ENCODE results near the gene DMD.

DMD gene

DNA sequence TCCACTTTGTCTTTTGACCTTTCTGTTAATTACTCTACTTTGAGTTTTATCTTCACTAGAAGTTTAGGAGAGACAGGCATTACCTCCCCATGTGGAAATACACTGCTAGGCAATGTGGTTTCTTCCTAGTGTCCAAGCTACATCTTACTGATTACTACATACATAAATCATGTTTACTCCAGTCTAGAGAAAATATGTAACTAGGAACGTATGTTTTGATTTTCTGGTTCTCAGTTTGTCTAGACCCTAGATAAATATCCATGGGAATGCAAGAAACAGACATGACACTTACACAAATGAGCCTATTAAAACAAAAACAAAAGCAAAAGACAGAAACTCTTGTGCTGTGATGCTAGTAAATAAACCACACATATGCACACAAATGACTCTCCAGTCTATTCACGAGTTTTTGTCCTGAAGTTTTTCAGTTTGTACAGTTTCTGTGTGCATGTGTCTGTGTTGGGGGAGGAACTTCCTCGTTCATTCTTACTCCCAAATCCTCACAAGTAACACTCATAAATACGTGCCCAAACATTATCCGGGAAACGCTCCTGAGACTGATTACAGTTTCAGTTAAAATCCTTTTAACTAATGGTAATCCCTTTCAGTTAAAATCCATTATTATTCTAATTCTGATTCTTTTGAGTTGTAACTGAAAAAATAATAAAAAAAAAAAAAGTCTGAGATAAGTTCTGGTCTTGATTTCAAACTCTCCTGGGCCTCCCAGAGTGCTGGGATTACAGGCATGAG is 1856.0 kb downstream of the DMD start:
- no peak for DNase-seq (ENCODE audit: low spot score)

DNA sequence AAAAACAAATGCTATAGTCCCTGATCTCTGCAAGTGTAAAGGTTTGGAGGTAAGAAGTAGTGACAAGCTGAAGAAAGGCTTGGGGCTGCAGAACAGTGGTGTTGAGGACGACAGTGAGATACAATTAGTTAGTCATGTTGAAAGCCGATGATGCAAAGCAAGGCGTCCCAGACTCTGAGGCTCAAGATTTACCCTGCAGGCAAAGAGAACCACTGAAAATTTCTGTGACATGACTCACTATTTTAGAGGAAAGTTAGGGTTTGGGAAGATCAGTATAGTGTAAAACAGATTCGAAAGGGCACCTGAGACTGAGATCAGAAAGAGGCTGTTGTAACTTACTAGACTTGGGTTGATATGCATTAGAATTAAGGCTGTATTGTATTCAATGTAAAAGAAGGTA is 1858.3 kb downstream of the DMD start:
- no peak for DNase-seq (ENCODE audit: low spot score)

DNA sequence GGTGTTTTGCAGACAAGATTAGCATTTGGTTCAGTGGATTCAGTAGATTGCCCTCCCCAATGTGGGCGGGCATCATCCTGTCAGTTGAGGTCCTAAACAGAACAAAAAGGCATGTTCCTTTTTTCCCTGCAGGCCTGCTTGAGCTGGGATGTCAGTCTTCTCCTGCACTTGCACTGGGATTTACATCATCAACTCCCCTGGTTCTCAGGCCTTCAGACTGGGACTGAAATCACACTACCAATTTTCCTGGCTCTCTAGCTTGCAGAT is 1860.6 kb downstream of the DMD start:
- DNase-seq (ENCODE audit: low spot score): no peak

DNA sequence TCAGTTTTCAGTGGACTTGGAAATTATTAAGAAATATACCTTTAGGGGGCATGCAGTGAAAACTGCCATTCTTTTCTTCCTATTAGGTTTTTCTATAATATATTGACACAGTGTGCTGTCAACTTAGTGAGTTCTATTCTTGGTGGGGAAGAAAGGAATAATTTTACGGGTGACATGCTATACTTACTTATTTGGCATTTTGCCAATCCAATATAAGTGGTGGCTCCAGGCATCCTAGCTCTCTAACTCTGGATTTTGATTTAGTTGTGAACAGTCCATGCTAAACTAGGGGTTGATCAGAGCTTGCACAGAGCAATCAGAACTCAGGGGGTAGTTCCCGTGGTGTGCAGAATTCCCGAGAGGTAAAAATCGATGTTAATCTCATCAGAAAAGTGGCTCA is 1861.8 kb downstream of the DMD start:
- no peak for DNase-seq (ENCODE audit: low spot score)

DNA sequence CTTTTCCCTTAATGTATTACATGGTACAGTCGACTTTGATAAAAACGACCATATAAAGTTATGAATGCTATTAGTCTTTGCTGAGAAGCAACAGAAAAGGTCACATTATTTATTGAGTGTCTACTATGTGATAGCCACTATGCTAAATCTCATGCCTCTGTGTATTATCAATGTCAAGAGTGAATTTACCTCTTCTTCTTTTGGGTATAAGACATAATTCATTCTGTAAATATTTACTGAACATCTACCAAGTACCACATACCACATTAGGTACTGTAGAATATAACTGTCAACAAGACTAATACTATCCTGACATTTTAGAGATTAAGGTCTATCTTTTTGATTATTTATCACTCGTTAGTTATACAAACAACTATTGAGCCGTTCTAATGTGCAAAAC is 1870.8 kb downstream of the DMD start:
- no peak for DNase-seq (ENCODE audit: low spot score)

DNA sequence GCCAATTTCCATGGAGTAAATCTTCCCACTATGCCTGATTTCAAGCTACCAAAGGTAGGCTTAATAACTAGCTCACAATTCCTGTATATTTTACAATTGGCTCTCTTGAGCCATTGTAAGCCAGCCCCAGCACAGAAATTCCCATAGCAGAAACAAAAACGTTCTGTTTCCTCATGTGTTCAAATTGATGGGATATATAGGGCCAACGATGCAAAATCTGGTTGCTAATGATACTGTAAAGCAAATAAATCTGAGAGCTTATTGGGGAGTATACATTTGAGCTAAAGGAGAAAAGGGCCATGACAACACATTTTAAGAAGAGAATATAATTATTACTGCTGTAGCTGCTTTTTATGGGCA is 1872.4 kb downstream of the DMD start:
- DNase-seq (ENCODE audit: low spot score): no peak

DNA sequence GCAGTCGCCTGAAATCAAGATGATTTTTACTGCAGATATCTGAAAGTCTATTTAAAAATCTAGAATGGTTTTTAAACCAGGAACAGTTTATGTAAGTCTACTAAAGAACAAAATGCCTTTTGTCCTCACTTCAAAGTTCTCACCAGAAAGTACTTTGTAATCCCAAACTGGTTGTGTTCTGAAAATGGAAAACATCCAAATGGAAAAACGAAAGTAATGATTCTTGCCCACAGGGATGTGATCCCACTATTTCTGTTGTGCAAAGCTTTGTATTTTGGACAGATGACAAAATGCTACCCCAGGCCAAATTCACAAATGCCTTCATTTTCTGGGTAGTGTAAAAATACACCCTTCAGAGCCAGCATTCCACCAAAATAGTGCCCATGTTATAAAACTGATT is 1874.0 kb downstream of the DMD start:
- no peak for DNase-seq (ENCODE audit: low spot score)

DNA sequence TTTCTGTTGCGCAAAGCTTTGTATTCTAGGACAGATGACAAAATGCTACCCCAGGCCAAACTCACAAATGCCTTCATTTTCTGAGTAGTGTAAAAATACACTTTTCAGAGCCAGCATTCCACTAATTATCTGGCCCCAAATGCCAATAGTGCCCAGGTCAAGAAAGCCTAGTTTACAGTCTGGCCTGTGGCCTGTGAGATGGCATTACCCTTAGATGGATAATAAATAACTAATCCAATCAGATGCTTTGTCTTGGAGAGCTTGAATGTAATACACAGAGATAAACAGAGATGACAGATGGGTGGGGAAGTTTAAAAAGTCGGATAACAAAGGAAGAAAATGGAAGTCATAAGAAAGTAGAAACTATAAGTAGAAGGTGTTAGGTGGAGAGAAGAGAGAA is 1874.9 kb downstream of the DMD start:
- no peak for DNase-seq (ENCODE audit: low spot score)

DNA sequence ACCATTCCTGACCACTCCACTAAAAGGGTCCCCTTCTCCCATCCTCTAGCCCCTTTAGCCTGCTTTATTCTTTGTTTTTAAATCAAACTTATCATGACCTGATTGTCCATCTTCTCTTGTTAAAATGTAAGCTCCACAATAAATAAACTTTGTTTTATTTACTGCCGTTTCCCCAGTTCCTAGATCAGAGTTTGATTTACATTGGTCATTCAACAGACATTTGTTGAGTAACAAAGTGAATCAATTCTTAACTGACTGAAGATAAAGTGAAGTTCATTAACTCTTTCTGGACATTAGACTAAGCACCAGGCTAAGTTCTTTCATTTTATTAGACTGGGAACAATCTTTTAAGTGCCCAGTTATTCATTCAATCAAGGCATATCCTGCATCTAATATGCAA is 1876.4 kb downstream of the DMD start:
- no peak for DNase-seq (ENCODE audit: low spot score)

DNA sequence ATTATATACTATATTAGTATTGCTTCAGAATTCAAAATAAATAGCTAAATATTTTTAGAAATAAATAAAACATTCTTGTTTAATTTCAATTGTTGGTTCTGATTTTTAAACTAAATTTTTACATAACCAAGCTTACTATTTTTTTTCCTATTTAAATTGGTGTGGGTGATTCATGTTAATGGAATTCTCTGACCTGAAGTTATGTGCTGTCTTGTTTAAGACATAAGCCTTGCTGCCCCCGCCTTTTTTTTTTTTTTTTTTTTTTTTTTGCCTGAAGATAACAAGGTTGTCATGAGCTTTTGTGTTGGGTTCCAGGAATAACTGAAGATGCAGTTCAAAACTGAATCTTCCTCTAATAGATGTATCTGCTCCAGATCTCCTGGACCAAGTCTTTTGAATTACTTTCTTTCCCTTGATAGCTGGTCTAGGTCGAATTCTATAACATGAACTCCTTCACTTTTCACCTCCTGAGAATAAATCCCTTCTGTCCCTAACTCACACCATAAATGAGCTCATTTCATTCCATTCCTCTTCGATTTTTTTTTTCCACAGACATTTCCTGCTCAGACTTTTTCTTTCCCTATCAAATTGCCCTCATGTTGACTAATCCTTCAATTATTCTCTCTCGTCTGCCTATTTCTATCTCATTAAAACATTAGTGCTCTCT is 1878.1 kb downstream of the DMD start:
- no peak for DNase-seq (ENCODE audit: low spot score)

DNA sequence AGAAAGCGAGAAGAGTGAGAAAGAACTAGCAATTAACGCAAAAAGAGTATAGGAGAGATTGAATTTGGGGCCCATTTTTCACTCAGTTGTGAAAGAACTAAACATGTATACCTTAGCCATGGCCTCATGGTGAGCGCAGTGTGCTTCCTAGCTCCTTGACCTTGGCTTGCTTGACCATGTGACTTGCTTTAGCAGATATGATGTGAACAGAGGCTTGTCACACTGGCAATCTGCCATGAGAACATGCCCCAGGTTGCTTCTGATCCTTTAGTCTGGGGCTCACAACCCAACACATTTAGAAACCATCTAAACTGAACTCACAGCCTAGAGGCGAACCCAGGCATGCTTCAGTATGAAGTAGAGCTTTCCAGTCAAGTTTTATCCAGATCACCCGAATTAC is 1879.4 kb downstream of the DMD start:
- peak; percentile 22 for DNase-seq (ENCODE audit: low spot score)

DNA sequence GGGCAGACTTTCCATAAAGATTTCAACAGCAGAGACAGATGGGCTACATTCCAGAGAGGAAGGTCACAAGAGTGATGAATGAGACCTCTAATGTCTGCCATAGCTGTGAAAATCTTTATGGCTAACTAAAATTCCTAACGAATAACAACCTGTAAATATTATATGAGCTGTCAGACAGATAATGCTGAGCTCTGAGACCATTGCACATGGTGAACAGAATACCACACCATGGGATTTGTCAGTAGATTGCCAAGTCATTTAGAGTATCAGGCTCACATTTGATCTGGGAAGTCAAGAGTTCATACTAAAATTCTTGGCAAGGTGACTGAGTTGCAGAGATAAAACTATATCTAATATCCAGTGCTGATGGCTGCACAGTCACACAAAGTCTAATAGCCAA is 1880.3 kb downstream of the DMD start:
- no peak for DNase-seq (ENCODE audit: low spot score)

DNA sequence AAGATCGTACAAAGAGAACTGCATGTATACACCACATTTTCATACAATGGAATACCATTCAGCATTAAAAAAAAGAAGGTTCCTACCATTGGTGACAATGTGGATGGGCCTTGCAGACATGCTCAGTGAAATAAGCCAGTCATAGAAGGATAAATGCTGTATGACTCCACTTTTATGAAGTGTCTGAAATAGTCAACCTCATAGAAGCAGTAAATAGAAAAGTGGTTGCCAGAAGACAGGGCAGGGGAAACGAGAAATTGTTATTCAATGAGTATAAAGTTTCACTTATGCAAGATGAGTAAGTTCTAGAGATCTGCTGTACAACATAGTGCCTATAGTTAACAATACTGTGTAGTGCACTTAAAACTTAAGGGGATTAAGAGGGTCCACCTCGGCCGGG is 1882.1 kb downstream of the DMD start:
- DNase-seq (ENCODE audit: low spot score): no peak

DNA sequence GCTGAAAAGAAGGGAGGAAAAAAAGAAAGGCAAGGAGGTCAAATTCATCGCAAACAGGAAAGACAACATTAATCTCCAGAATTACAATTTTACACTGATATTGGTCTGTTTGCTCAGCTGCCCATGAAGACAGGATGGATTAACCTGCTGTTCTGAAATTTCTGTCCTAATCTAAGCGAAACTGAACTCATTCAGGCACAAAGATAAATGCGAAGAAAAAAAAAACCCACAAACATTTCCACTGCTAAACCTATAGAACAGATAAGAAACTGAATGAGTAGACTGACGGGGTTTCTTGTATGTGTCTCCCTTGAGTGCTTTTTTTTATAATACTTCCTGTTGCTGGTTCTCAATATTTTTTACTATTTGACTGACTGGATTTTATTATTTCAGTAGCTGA is 1887.7 kb downstream of the DMD start:
- no peak for DNase-seq (ENCODE audit: low spot score)

DNA sequence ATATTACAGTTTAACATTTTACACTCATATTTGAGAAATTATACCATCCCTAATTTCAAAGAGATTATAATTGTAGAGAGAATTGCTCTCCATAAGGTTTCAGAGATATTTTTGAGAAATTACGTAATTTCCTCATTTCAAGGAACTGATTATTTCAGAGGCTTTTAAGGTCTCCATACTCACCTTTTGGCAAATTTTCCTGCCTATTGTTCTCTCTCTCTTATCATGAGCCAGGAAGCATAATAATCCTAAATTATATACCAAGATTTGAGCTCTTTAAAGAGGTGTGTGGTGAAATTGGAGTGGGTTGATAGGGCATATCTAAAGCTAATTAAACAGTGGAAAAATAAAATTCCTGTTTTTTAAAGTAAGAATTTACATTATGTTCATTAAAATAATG is 1890.6 kb downstream of the DMD start:
- no peak for DNase-seq (ENCODE audit: low spot score)

DNA sequence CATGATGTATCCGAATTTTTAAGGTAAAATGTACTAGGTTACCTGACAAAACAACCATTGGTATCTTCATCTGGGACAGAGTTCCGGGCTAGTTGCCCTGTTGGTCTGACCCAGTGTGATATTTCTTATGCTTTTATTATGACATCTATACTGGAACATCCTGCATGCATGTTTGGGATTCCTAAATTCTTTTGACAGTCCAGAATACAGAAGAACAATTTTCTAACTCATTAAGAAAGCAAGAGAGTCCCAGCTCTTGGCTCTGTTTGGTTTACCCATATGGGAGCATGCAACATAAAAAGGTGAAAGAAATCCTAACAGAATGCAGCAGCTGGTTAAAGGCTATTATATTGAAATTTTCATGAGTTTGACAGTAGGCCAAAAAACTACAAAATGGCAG is 1891.8 kb downstream of the DMD start:
- DNase-seq (ENCODE audit: low spot score): no peak

DNA sequence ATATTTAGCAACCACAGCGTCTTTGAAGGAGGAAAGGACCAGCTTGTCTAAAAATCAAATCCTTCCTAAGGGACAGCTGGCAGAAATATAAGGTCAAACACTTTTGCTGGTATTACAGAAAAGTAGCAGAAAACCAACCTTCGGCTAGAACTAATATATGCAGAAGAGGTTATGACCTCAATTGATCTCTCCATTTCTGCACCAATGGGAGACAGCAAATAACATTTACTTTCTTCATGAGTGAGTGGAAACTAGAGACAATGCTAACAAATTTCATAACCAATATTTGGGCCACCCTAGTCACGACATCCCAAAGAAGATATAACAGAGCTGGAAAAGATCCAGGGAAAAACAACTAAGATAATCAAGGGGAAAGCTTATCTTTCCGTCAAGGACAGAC is 1892.5 kb downstream of the DMD start:
- no peak for DNase-seq (ENCODE audit: low spot score)

DNA sequence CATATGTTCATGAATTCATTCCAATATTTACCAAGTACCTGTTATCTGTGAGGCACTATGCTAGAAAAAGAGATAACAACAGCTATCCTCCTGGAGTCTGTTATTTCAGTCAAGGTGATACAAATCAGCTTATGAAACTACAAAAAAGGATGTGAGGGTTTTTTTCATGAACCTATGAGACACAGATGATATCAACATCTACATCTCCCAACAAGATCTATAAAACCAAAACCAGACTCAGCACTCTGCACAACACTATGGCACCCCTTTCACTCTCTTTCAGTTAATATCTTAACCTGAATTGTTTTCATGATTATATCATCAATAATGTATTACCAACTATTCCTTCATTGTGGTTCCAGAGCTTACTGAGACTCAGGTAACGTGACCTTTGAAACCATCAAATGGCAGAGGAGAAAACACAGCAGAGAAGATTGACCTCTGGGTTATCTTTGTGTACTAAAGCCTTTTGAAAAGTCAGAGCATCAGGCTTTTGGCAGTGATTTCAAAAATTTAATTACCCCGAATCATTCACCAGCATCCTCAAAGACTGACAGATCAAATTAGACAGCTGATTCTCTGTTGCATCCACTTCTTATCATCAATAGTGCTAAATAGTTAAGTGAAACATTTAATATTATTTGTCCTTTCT is 1894.9 kb downstream of the DMD start:
- DNase-seq (ENCODE audit: low spot score): peak; percentile 14

DNA sequence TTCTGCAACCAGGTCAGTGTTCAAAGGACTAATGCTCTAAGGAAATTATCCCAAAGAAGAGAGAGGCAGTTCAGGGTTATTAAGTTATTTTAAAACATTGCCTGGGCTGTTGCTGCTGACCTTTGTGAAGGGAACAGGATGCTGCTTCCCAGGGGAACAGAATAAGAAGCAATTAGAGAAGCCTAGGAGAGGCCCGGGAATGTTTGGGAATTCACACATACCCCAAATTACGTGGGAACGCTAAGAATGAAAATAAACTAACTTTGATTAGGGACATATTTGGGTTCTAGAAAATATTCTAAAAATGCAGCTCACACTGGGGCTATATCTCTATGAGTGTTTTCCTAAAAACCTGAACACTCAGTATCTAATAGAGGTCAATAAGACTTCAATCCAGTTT is 1896.4 kb downstream of the DMD start:
- no peak for DNase-seq (ENCODE audit: low spot score)

DNA sequence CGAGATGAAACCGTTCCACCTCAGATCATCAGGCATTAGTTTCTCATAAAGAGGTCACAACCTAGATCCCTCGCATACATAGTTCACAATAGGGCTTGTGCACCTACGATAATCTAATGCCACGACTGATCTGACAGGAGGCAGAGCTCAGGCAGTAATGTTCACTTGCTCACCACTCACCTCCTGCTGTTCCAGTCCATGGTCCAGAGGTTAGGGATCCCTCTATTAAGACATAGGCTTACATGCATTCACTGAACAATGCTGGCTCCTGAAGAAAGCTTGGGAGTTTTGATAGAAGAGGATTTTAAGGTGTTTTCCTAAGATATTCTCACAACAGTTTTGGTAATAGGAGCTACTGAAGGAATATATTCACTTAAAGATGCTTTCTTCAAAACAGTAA is 1903.4 kb downstream of the DMD start:
- no peak for DNase-seq (ENCODE audit: low spot score)

DNA sequence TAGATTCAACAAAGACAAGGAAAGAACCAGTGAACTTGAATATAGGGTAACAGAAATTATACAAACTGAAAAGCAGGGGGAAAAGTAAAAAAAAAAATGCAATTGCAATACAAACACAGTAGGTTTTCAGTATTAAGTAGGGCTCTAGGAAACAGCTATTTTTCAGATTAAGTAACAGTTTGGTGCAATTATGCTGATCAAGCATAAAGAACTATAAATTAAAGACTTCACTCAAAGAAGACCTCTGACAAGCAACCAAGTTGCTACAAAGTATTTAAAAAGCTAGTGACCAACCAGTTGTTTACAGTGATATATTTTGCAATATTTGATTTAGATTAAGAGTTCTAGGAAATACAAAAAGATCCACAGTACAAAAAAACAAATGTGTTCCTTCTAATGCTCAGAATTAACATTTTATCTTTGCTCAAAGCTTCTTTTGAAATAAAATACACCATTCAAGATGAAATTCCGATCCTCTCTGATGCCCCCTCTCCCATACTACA is 1908.7 kb downstream of the DMD start:
- no peak for DNase-seq (ENCODE audit: low spot score)

DNA sequence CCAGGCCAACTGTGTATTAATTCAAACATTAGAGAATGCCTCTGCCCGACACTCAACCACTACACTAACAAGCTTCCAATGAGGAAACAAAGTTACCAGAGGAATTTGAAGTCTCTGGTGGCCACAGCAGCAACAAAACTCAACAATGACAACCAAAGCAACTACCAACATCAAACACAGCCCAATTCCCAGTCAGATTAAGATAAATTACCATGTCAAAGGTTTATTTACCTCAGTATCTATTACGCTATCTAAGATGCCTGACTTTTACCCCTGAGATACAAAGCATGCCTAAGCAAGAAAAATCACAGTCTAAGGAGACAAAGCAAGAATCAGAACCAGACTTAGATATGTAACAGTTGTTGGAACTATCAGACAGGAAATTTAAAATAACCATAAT is 1909.4 kb downstream of the DMD start:
- no peak for DNase-seq (ENCODE audit: low spot score)

DNA sequence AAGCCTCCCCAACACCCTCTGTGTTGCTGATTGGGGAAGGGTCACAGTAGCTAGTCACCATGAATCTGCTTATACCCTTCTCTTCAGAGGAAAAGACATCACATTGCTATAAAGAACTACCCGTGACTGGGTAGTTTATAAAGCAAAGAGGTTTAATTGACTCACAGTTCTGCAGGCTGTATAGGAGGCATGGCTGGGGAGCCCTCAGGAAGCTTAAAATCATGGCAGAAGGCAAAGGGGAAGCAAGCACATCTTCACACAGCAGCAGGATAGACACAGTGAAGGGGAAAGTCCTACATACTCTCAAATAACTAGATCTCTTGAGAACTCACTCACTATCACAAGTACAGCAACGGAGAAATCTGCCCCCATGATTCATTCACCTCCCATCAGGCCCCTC is 1910.1 kb downstream of the DMD start:
- DNase-seq (ENCODE audit: low spot score): no peak

Data from SK-N-DZ (cell line).